BE2C (cell line): ENCODE data around the gene STOX2.

Source experiments
- DNase-seq: peaks from one replicate; pipeline ENCODE4 v3.0.0-alpha.2; 2020
- H3K27me3 ChIP-seq: fragments of 250-450 bp; sonication (Bioruptor Pico); 2 replicates; pipeline ENCODE4 v1.5.1; 2020; ENCODE audit warnings: mild to moderate bottlenecking
- H3K36me3 ChIP-seq: fragments of 250-450 bp; sonication (Bioruptor Pico); 2 replicates; pipeline ENCODE4 v1.5.1; 2020; ENCODE audit warnings: mild to moderate bottlenecking
- H3K4me1 ChIP-seq: fragments of 250-450 bp; sonication (Bioruptor Pico); 2 replicates; pipeline ENCODE4 v1.5.1; 2020
- H3K4me3 ChIP-seq: 2 replicates; pipeline ENCODE4 v1.5.1; 2011; ENCODE audit warnings: low read depth, low read length
- H3K9me3 ChIP-seq: fragments of 250-450 bp; sonication (Bioruptor Pico); 2 replicates; pipeline ENCODE4 v1.5.1; 2020
- CTCF ChIP-seq: IDR thresholded peaks from 2 replicates; pipeline ENCODE4 v1.5.1; 2012; ENCODE audit warnings: mild to moderate bottlenecking, low read depth, low read length

STOX2 gene

GRCh38 chr4:184052616-184053015, 147.5 kb downstream of the STOX2 start:
- H3K9me3 ChIP-seq: 0 out of 2 replicates have a peak, but pooled peaks cover 3% of the 10 kb centered on the region
- DNase-seq: no peak
- no peak overlapping the region for H3K4me3 ChIP-seq
- H3K4me1 ChIP-seq: no peaks in the 10 kb centered on the region; the same call in 1 of the 2 replicates
- no peaks in the 10 kb centered on the region for H3K36me3 ChIP-seq
- H3K27me3 ChIP-seq: no peaks in the 10 kb centered on the region
- no peak for TF ChIP-seq CTCF

- no peak for DNase-seq
- Histone ChIP-seq H3K9me3 (0 out of 2 replicates have a peak, but pooled peaks cover 3% of the 10 kb centered on the region), H3K27me3 (no peaks in the 10 kb centered on the region), H3K4me3 (no peak overlapping the region), H3K36me3 (no peaks in the 10 kb centered on the region), H3K4me1 (no peaks in the 10 kb centered on the region; the same call in 1 of the 2 replicates)
- no peak for TF ChIP-seq CTCF
Observed at GRCh38 chr4:184053434-184053833, 148.3 kb downstream of the STOX2 start.

DNA sequence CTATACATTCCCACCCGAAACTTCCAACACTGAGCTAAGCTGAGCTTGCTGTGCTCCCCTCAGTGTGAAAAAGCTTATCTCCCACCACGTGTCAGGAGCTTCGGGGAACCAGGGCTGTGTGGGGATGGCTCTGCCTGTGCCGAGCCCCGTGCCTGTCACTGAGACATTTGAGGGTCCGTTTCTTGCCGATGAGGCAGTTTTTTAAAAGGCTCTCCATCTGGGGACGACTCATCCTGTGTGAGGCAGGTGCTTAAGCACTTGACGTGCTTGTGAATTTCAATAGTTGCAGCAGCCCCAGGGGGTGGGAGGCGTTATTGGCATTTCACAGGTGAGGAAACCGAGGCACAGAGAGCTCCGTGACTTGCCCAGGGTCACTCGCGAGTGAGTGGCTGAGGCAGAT, 151.8 kb downstream of the STOX2 start:
- Histone ChIP-seq H3K27me3 (no peaks in the 10 kb centered on the region), H3K36me3 (no peaks in the 10 kb centered on the region), H3K9me3 (no peaks in the 10 kb centered on the region), H3K4me1 (no peaks in the 10 kb centered on the region), H3K4me3 (no peak overlapping the region)
- TF ChIP-seq CTCF: no peak
- DNase-seq: no peak

GRCh38 chr4:184058026-184058425, 152.9 kb downstream of the STOX2 start:
- no peak for TF ChIP-seq CTCF
- Histone ChIP-seq H3K4me1 (no peaks in the 10 kb centered on the region), H3K36me3 (no peaks in the 10 kb centered on the region), H3K27me3 (no peaks in the 10 kb centered on the region), H3K4me3 (no peak overlapping the region), H3K9me3 (no peaks in the 10 kb centered on the region)
- DNase-seq: no peak

DNA sequence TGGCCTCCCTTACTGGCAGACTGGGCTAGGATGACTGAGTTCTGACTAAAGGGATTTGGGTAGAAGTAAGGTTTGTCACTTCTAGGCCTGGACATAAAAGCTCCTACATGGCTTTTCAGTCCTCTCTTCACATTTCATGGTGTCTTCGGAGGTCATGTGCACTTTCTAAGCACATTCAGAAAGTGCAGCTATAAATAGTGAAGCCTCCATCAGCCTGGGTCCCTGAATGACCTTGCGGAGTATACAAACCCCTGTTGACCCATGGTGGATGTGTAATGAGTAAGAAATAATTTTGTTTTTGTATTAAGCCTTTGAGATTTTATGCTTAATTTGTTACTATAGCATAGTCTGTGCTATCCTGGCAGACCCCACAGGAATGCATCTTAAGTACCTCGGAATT, 154.0 kb downstream of the STOX2 start:
- TF ChIP-seq CTCF: no peak
- DNase-seq: no peak
- Histone ChIP-seq H3K36me3 (no peaks in the 10 kb centered on the region), H3K4me1 (no peaks in the 10 kb centered on the region), H3K27me3 (no peaks in the 10 kb centered on the region), H3K4me3 (no peak overlapping the region), H3K9me3 (no peaks in the 10 kb centered on the region)

- Histone ChIP-seq H3K4me3 (no peak overlapping the region), H3K27me3 (no peaks in the 10 kb centered on the region), H3K9me3 (no peaks in the 10 kb centered on the region), H3K36me3 (no peaks in the 10 kb centered on the region), H3K4me1 (peaks cover 4% of the 10 kb centered on the region; the same call in 1 of the 2 replicates)
- no peak for DNase-seq
- no peak for TF ChIP-seq CTCF
Observed at GRCh38 chr4:184061582-184061981, 156.5 kb downstream of the STOX2 start.
